NCI-H748 treated with DMSO at 0.1 percent for 48 hours (cell line): ENCODE results near the gene GOLGA8N.
"Not testable (repeated sequence)": the region's sequence is repeated elsewhere in the genome, so short reads cannot be mapped to it uniquely, and the experiment has no call there.

Experiments used
- DNase-seq: peaks from one replicate; lab custom pipeline; 2025; lab: John Stamatoyannopoulos, UW

GOLGA8N gene

DNA sequence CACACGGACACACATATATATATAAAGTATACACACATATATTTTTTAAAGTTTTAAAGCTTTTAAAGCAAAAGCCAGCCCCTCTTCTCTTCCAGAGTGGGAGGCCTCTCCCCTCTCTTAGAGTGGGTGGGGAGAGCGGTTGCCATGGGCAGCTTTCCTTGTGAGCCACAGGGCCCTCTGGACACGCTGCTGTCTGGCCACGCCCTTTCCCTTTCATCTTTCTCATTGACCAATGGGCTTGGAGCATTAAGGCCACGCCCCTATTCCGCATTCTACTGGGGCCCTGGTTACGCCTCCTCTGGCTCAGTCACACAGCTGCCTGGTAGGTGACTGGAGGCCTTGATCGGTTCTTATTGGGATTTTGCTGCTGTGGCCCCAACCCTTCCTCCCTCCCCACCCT lies at the start of gene GOLGA8N:
TSS of gene GOLGA8N (plus strand) at position 306 of the 400 bp plus-strand sequence.
- DNase-seq = not testable (repeated sequence)

DNA sequence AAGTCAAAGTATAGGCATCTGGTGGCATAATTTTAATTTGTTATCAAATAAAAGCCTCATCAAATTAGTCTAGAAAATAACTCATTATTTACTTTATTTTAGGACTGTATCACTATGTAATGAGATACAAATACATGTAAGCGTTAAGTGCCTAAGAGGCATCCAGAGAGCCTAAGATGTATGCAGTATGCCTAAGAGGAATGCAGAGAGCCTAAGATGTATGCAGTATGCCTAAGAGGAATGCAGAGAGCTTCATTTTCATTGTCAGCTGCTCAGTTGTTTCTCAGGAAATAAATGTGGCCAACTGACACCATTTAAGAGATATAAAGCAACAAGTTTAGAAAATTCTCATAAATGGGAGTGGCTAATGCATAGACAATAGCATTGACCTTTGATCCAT lies 49.8 kb upstream of the GOLGA8N start:
- DNase-seq = not testable (repeated sequence)

DNA sequence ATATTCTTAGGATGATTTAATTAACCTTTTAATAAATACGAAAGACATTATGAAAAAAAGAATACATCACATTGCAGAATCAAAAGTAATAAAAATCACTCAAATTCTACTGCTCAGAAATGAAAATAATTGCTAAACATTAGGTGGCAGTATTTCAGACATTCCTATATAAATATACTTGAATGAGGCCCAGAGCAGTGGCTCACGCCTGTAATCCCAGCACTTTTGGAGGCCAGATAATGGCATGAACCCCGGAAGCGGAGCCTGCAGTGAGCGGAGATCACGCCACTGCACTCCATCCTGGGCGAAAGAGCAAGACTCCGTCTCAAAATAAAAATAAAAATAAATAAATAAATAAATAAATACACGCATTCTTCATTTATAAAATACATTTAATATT lies 48.1 kb upstream of the GOLGA8N start:
- not testable (repeated sequence) for DNase-seq

DNA sequence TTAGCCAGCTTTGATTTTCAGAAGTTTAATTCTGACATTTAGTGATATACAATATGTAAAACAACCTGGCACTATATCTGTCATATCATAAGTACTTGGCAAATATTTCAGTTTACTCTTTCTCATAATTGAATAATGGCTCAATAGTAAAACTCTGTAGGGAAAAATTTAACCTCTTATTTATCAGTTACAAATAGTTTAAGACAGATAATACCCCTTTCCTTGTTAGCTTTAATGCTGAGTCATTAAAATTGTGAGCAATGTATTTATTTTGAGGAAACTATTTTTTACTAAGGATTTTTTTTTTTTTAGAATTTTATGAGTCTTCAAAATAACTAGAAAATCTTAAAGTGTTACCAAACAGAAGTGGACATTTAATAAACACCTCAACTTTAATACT lies 38.7 kb upstream of the GOLGA8N start:
- DNase-seq = not testable (repeated sequence)

DNA sequence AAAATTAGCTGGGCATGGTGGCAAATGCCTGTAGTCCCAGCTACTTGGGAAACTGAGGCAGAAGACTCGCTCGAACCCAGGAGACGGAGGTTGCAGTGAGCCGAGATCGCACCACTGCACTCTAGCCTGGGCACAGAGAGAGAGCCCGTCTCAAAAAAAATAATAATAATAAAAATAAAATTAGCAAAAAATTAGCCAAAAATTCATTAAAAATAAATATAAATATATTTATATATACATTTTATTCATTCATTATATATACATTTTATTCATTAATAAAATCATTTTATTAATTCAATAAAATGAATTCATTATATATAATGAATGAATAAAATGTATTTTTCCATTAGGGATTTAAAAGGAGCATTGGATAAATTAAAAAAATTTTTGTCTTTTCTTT lies 31.1 kb upstream of the GOLGA8N start:
- not testable (repeated sequence) for DNase-seq

DNA sequence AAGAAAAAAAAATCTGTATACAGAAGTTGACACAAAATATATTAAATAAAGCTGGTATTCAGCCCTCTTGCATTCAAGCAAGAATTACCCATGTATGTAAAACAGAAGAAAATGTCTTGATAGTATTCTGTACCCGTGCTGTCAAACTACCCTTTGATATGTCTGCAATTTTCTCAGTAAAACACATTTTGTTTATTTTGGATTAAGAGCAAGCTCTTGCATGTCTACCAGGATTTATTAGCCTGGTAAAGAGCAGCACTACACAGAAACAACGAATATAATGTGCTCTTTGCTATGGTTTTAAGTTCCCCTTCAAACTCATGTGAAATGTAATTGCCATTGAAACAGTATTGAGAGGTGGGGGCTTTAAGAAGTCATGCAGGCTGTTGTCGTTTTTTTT lies 24.3 kb upstream of the GOLGA8N start:
- DNase-seq = not testable (repeated sequence)

DNA sequence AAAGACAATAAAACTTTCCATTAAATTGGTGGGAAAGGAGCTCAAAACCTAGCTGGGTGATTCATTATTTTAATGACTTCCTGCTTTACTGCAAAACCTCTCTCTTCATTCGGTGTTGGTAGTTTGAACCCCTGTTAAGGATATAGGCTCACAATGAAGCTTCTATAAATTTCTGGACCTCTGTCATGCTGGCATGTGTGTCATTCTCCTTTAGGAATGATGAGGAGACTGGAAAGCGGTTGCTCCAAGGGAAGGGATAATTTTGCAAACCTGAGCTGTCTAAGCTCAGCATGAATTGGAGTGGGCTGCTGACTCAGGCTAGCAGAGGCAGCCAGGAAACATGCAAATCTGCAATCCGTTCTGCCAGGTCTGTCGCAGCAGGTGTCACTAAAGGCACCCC lies 14.8 kb upstream of the GOLGA8N start:
- not testable (repeated sequence) for DNase-seq

GRCh38 chr15:32585844-32586243 lies 7.4 kb upstream of the GOLGA8N start:
- DNase-seq = not testable (repeated sequence)

DNA sequence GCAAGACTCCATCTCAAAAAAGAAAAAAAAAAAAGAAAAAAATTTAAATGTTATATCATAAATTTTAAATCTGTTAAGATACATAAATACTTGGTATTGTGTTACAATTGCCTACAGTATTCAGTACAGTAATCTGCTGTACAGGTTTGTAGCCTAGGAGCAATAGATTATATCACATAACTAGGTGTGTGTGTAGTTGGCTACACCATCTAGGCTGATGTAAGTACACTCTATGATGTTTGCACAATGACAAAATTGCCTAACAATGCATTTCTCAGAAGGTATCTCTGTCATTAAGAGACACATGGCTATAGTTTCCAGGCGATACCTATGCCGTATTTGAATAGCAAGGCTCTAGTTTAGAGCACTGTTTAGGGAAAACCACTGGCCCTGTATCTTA lies 16.3 kb downstream of the GOLGA8N start:
- not testable (repeated sequence) for DNase-seq

DNA sequence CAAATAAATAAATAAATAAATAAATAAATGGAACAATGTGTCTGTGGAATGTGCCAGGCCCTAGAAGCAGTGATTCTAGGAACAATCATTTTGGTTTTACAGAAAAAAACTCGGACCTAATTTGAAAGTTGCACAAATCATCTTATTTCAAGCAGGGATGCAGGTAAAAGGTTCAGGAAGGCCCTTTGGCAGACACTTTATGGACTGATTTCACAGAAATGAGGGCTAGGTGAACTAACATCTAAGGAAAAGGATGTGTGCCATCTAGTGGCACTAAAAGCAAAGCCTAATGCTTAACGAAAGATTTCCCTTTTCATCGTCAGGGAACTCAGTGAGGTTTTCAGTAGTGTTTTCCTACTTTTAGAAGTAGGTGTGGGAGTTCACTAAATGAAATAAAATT lies 17.5 kb downstream of the GOLGA8N start:
- DNase-seq = not testable (repeated sequence)

DNA sequence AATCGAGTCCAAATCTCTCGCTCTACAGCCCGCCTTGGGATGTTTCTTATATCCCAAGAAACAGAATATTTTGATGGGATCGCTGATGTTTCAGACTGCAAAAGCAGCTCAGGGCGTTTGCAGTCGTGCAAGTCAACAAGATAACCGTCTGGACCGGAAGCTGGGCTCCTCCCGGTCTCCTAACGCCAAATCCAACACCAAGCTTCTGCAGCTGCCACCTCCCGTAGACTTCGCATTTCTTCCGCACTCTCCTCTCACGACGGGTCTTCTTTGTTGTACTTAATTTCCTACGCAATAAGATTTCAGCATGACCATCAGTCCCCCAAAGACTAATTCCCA lies 21.4 kb downstream of the GOLGA8N start:
- DNase-seq = not testable (repeated sequence)

DNA sequence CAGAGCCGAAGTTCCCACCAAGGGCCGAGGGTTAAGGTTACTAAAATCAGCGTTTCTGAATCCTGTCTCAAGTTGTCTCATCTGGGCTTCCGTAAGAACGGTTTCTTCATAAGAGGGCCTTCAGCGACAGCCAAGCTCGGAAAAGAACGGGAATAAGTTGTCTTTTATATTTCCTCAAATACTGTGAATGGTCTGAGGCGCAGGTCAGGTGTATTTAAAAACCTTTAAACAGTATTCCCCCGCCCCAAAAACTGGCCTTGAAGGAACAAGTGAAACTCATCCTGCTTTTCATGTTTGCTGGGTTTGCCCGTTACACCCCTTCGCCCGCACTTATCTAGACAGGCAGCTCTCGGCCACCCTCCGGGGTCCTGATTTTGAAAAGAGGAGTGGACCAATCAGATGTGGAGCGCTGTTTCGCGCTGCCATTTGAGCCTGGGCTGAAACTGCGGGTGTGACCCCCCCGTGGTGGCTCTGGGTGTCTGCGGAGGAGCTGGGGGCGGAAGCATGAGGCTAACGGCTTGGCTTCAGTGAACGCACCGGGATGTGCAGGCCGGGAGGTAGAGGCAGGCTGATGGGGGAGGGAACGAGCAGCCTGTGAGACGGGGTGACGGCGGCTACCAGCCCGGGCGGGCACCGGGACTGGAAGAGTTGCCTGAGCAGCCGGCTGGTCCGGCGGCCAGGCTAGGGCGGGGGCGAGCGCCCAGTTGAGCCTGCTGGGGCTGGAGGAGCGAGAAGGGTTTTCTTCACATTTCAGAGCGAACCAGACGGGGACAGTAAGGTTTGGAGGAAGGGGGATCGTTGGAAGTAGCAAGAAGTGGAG lies 22.0 kb downstream of the GOLGA8N start, which contains the start of gene ARHGAP11A:
TSS of gene ARHGAP11A (plus strand) at position 454 of the 820 bp plus-strand sequence. CDS start 708 bp downstream, outside the sequence.
- DNase-seq = not testable (repeated sequence)

GRCh38 chr15:32615871-32616426 lies 22.7 kb downstream of the GOLGA8N start:
- DNase-seq = not testable (repeated sequence)

DNA sequence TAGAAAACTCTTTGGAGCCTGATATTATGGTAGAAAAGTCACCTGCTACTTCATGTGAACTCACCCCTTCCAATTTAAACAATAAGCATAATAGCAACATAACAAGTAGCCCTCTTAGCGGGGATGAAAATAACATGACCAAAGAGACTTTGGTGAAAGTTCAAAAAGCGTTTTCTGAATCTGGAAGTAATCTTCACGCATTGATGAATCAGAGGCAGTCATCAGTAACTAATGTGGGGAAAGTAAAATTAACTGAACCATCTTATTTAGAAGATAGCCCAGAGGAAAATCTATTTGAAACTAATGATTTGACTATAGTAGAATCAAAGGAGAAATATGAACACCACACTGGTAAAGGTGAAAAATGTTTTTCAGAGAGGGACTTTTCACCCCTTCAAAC lies 43.2 kb downstream of the GOLGA8N start:
- no peak for DNase-seq

GRCh38 chr15:32636908-32637567 lies 43.8 kb downstream of the GOLGA8N start:
- no peak for DNase-seq

- no peak for DNase-seq
Observed at GRCh38 chr15:32637704-32638103, 44.4 kb downstream of the GOLGA8N start.

- peak; percentile 41 for DNase-seq
Observed at GRCh38 chr15:32641517-32642059, 48.3 kb downstream of the GOLGA8N start, which contains the start of gene SCG5. SCG5 (plus strand) TSS chr15:32641710; CDS start chr15:32643593, 1,883 bp downstream.

DNA sequence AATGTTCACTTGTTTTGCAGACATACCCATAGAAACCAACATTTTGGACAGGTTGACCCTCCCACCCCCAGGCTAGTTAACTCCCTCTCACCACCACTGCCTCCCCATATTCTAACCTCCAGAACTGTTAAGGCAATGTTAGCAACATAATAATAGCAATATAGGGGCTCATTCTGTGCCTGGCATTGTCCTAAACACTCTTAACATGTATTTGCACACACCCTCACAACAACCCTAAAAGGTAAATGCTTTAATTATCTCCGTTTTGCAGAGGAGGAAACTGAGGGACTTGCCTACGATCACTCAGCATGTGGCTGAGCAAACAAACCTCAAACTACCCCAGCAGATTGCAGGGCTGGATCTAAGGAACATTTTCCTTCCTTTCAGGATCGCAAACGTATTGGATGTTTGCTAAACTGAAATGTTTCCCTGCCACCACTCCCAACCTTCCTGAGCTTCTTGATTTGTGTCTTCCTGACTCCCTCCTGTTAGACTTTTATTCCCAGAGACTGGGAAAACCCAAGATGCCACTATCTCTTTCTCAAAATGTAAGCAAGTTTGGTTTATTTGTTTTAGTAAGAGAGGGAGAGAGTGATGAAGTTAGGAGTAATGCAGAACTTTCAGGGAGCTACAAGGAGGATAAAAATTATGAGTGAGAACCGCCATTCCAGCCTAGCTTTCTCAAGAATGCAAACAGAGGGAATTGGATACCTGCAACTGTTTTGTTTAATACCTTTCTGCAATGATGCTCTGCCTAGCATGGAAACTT lies 49.6 kb downstream of the GOLGA8N start:
- peak; percentile 42 for DNase-seq

GRCh38 chr15:32643907-32644445 lies 50.7 kb downstream of the GOLGA8N start:
- DNase-seq = no peak

DNA sequence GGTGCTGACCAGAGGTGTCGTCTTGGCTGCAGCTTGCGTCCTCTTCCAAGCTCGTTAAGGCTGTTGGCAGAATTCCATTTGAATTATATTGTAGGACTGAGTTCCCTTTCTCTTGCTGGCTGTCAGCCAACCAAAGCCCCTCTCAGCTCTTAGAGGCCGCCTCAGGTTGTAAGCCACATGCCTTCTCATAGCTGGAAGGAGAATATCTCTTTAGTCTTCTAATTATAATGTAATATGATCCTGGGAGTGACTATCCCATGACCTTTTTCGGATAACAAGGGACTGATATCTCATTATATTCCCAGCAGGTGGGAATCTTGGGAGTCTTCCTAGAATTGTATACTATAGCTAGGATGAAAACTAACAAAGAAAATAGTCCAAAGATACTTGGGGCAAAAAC lies 53.0 kb downstream of the GOLGA8N start:
- peak; percentile 60 for DNase-seq

GRCh38 chr15:32649342-32649741 lies 56.1 kb downstream of the GOLGA8N start:
- DNase-seq = no peak
